Gastroesophageal sphincter (tissue), 4 donors: ENCODE data around the gene PNKD. TPM values are rescaled to one million over a fixed set of nuclear protein-coding genes. Genes with fewer than 3 reads are reported as not detected.

Source experiments
- ATAC-seq: fragments of 150-250 bp; one replicate; pipeline ENCODE4 v1.9.1; 2016; ENCODE audit warnings: mild to moderate bottlenecking, moderate library complexity
- H3K27ac ChIP-seq, 4 donors: fragments of 200-600 bp; sonication (generic) in 3 of 4; 1 replicate in 3 of 4; 2 replicates in 1 of 4; pipeline ENCODE4 v1.5.1; 2016 to 2019
- H3K27me3 ChIP-seq: fragments of 200-600 bp; sonication (generic); one replicate; pipeline ENCODE4 v1.5.1; 2019
- H3K36me3 ChIP-seq, 2 donors: fragments of 200-600 bp; sonication (generic); one replicate each; pipeline ENCODE4 v1.5.1; 2019; ENCODE audit warnings: control low read depth in 1 of 2
- H3K4me1 ChIP-seq, 3 donors: fragments of 200-600 bp; sonication (generic); 1 replicate in 2 of 3; 2 replicates in 1 of 3; pipeline ENCODE4 v1.5.1; 2016 to 2019; ENCODE audit warnings: control low read depth in 2 of 3
- H3K4me3 ChIP-seq, 2 donors: fragments of 200-600 bp; sonication (generic); one replicate each; pipeline ENCODE4 v1.5.1; 2019; ENCODE audit warnings: mild to moderate bottlenecking in 1 of 2, moderate library complexity in 1 of 2
- H3K9me3 ChIP-seq, 3 donors: fragments of 200-600 bp; sonication (generic); one replicate each; pipeline ENCODE4 v1.5.1; 2017 to 2019; ENCODE audit warnings: control low read depth in 2 of 3
- CTCF ChIP-seq, 4 experiments: fragments of 200-600 bp in 2 of 4; fragments of 450-650 bp in 2 of 4; sonication (generic) in 1 of 4; IDR thresholded peaks; one replicate each; pipeline ENCODE4 v1.5.1; 2017 to 2019; ENCODE audit warnings: antibody characterized with exemption in 4 of 4, mild to moderate bottlenecking in 2 of 4, moderate library complexity in 2 of 4
- EP300 ChIP-seq: sonication (generic); formaldehyde crosslinking; IDR thresholded peaks from one replicate; pipeline ENCODE4 v1.6.1; 2017; ENCODE audit warnings: antibody characterized with exemption, mild to moderate bottlenecking
- POLR2A ChIP-seq, 2 donors: fragments of 450-650 bp; IDR thresholded peaks; one replicate each; pipeline ENCODE4 v1.6.1; 2017; ENCODE audit warnings: antibody characterized with exemption in 2 of 2, mild to moderate bottlenecking in 2 of 2, moderate library complexity in 1 of 2
- POLR2AphosphoS5 ChIP-seq: sonication (generic); formaldehyde crosslinking; IDR thresholded peaks from one replicate; pipeline ENCODE4 v1.6.1; 2017; ENCODE audit warnings: antibody characterized with exemption
- WGBS, 2 donors: methylation state at CpG; one replicate each; pipeline ENCODE4 v1.1.5; 2018; ENCODE audit warnings: low coverage in 1 of 2; 5-methylcytosine and 5-hydroxymethylcytosine counted together
- total RNA-seq, 4 donors: library from RNA; depleted of rRNA; stranded (reverse); fragments of >200 nt; gene quantifications; one replicate each; pipeline ENCODE4 v1.1.0, GENCODE V29; 2016

PNKD gene
- total RNA-seq, 4 donors from 2014 or later: 48.6 to 60.2 (median 56.9) TPM

GRCh38 chr2:218370410-218371063, 100.2 kb downstream of the PNKD start:
- TF ChIP-seq POLR2AphosphoS5 (peak; percentile 69), EP300 (no peak)
- Histone ChIP-seq H3K4me3 (no peak overlapping the region), H3K27ac (peak overlapping the region in 3 of 4 donors; percentile 68 to 91 (median 85)), H3K27me3 (no peaks in the 10 kb centered on the region), H3K9me3 (peaks cover 0 to 8% (median 0%) of the 10 kb centered on the region in 3 donors), H3K4me1 (peaks cover 0 to 31% (median 0%) of the 10 kb centered on the region in 3 donors), H3K36me3 (no peaks in the 10 kb centered on the region)
- ATAC-seq: peak; percentile 63
- 78 to 88% methylated on average over 4 to 10 of the region's 11 CpGs for WGBS, 2 donors

GRCh38 chr2:218371983-218372350, 101.6 kb downstream of the PNKD start:
- Histone ChIP-seq H3K27me3 (no peaks in the 10 kb centered on the region), H3K27ac (peak overlapping the region in 1 of 4 donors; percentile 68), H3K4me3 (no peak overlapping the region), H3K4me1 (peaks cover 0 to 31% (median 0%) of the 10 kb centered on the region in 3 donors), H3K36me3 (no peaks in the 10 kb centered on the region), H3K9me3 (peaks cover 0 to 2% (median 0%) of the 10 kb centered on the region in 3 donors)
- TF ChIP-seq POLR2AphosphoS5: no peak
- no peak for ATAC-seq

GRCh38 chr2:218374795-218375194, 104.5 kb downstream of the PNKD start:
- no peak overlapping the region for H3K4me3 ChIP-seq
- H3K9me3 ChIP-seq: no peaks in the 10 kb centered on the region
- no peak for ATAC-seq
- no peaks in the 10 kb centered on the region for H3K36me3 ChIP-seq
- peaks cover 0 to 9% (median 0%) of the 10 kb centered on the region in 3 donors for H3K4me1 ChIP-seq
- TF ChIP-seq POLR2A (IDR thresholded peaks at IDR 0.05) (no peak), CTCF (IDR thresholded peaks at IDR 0.05) (no peak)
- WGBS, 2 donors: 40 to 67% methylated on average over 1 to 3 of the region's 4 CpGs
- H3K27me3 ChIP-seq: no peaks in the 10 kb centered on the region
- no peak overlapping the region for H3K27ac ChIP-seq

- TF ChIP-seq CTCF (IDR thresholded peaks at IDR 0.05) (no peak), POLR2A (IDR thresholded peaks at IDR 0.05) (no peak), EP300 (no peak), POLR2AphosphoS5 (peak; percentile 65)
- Histone ChIP-seq H3K9me3 (no peaks in the 10 kb centered on the region), H3K27ac (no peak overlapping the region), H3K4me1 (peaks cover 0 to 9% (median 0%) of the 10 kb centered on the region in 3 donors), H3K27me3 (no peaks in the 10 kb centered on the region), H3K36me3 (no peaks in the 10 kb centered on the region), H3K4me3 (no peak overlapping the region)
- ATAC-seq: no peak
- 5 to 6% methylated on average over 2 of the region's 2 CpGs for WGBS, 2 donors
Observed at GRCh38 chr2:218375212-218375611, 104.9 kb downstream of the PNKD start.

GRCh38 chr2:218378053-218378452, 107.7 kb downstream of the PNKD start:
- 79 to 94% methylated on average over 2 to 5 of the region's 5 CpGs for WGBS, 2 donors
- no peak overlapping the region for H3K27ac ChIP-seq
- TF ChIP-seq CTCF (IDR thresholded peaks at IDR 0.05): no peak
- TF ChIP-seq POLR2AphosphoS5: no peak
- no peak for TF ChIP-seq EP300
- no peak for TF ChIP-seq POLR2A (IDR thresholded peaks at IDR 0.05)
- peaks cover 0 to 9% (median 0%) of the 10 kb centered on the region in 3 donors for H3K4me1 ChIP-seq
- H3K27me3 ChIP-seq: no peaks in the 10 kb centered on the region
- ATAC-seq: no peak
- H3K4me3 ChIP-seq: no peak overlapping the region
- no peaks in the 10 kb centered on the region for H3K36me3 ChIP-seq
- H3K9me3 ChIP-seq: no peaks in the 10 kb centered on the region

GRCh38 chr2:218381916-218382366, 111.6 kb downstream of the PNKD start, which contains the start of gene SLC11A1:
Gene SLC11A1 (plus strand): TSS chr2:218382273. CDS start chr2:218382369, 96 bp downstream.
- no peaks in the 10 kb centered on the region for H3K9me3 ChIP-seq
- no peaks in the 10 kb centered on the region for H3K27me3 ChIP-seq
- H3K4me3 ChIP-seq: peak within 1 kb of the TSS in 1 of 2 donors; percentile 22
- ATAC-seq: peak; percentile 78
- WGBS, 2 donors: 74 to 94% methylated on average over 4 to 7 of the region's 13 CpGs
- H3K4me1 ChIP-seq: no peaks in the 10 kb centered on the region
- no peaks in the 10 kb centered on the region for H3K36me3 ChIP-seq
- TF ChIP-seq POLR2AphosphoS5 (no peak), EP300 (no peak), POLR2A (IDR thresholded peaks at IDR 0.05) (peak; percentile 29 to 33)
- H3K27ac ChIP-seq: peak within 1 kb of the TSS in 1 of 4 donors; percentile 24
